ENCODE measurements around the gene NIPSNAP2.
"Not testable (repeated sequence)": the region's sequence is repeated elsewhere in the genome, so short reads cannot be mapped to it uniquely, and the experiment has no call there.

DNA sequence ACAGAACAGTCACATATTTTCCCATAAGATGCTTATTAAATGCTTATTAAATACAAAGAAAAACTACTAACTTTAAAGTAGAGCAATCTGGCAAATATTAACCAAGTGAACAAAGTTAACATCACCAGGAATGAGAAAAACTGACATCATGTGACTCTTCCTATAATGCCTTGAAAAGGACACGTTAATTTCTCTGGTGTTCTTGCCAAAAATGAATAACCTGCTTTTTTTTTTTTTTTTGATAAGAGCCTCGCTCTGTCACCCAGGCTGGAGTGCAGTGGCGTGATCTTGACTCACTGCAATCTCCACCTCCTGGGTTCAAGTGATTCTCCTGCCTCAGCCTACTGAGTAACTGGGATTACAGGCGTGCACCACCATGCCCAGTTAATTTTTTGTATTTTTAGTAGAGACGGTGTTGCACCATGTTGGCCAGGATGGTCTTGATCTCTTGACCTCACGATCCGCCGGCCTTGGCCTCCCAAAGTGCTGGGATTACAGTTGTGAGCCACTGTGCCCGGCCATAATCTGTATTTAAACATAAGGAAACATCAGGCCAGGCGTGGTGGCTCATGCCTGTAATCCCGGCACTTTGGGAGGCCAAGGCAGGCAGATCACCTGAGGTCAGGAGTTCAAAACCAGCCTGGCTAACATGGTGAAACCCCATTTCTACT lies 83.2 kb downstream of the NIPSNAP2 start:
- TF ChIP-seq, protein P1, sequence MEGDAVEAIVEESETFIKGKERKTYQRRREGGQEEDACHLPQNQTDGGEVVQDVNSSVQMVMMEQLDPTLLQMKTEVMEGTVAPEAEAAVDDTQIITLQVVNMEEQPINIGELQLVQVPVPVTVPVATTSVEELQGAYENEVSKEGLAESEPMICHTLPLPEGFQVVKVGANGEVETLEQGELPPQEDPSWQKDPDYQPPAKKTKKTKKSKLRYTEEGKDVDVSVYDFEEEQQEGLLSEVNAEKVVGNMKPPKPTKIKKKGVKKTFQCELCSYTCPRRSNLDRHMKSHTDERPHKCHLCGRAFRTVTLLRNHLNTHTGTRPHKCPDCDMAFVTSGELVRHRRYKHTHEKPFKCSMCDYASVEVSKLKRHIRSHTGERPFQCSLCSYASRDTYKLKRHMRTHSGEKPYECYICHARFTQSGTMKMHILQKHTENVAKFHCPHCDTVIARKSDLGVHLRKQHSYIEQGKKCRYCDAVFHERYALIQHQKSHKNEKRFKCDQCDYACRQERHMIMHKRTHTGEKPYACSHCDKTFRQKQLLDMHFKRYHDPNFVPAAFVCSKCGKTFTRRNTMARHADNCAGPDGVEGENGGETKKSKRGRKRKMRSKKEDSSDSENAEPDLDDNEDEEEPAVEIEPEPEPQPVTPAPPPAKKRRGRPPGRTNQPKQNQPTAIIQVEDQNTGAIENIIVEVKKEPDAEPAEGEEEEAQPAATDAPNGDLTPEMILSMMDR (IDR thresholded peaks at IDR 0.05): not testable (repeated sequence)
- not testable (repeated sequence) for TF ChIP-seq POLR2A (IDR thresholded peaks at IDR 0.05)
